Endothelial cell of umbilical vein (primary cell): ENCODE measurements around the gene PARP12. TPM values are rescaled to one million over a fixed set of nuclear protein-coding genes. Genes with fewer than 3 reads are reported as not detected.

Experiments used
- BruUV-seq: library from RNA; stranded (reverse); fragments of 400-500 nt; replicated peaks from 2 replicates; lab custom pipeline; 2021; lab: Mats Ljungman, UMichigan
- CTCF ChIA-PET: fragments of 300-600, 350-600 bp; sonication (Branson Sonifier 250); formaldehyde crosslinking; loops from one replicate; lab custom pipeline; 2021; ENCODE audit warnings: antibody characterized with exemption, inconsistent platforms; lab: Charles Lee
- POLR2A ChIA-PET: fragments of 300-600, 350-600 bp; sonication (Branson Sonifier 250); formaldehyde crosslinking; loops from one replicate; lab custom pipeline; 2021; ENCODE audit warnings: antibody characterized with exemption, inconsistent platforms; lab: Charles Lee
- DNase-seq: peaks from one replicate; pipeline ENCODE4 v3.0.0-alpha.2; 2011; ENCODE audit warnings: low read depth, low spot score
- FAIRE-seq: peaks from 2 replicates; lab custom pipeline; 2011; peaks lifted over from hg19 to GRCh38; lab: Jason Lieb, UNC
- H2AFZ ChIP-seq: 2 replicates; pipeline ENCODE4 v1.6.0; 2012; ENCODE audit warnings: low read depth, low read length, control low read depth, inconsistent platforms
- H3K27ac ChIP-seq: 2 replicates; pipeline ENCODE4 v1.5.1; 2011; ENCODE audit warnings: low read depth, mild to moderate bottlenecking, control low read depth, low read length, moderate library complexity; ENCODE audit not compliant: insufficient read depth
- H3K27me3 ChIP-seq, 2 experiments: 2 replicates each; pipeline versions ENCODE4 v1.6.0 to v1.6.1; 2011; ENCODE audit warnings: low read length in 2 of 2, mixed read lengths in 1 of 2; ENCODE audit not compliant: control insufficient read depth in 2 of 2, insufficient read depth in 2 of 2
- H3K36me3 ChIP-seq, 2 experiments: 2 replicates in 1 of 2; 3 replicates in 1 of 2; pipeline ENCODE4 v1.5.1; 2011; ENCODE audit warnings: low read length in 2 of 2, mild to moderate bottlenecking in 1 of 2, moderate library complexity in 1 of 2; ENCODE audit not compliant: control insufficient read depth in 2 of 2, insufficient read depth in 2 of 2; ENCODE audit errors: extremely low read depth in 1 of 2
- H3K4me1 ChIP-seq: 3 replicates; pipeline ENCODE4 v1.5.1; 2011; ENCODE audit warnings: mild to moderate bottlenecking, low read length; ENCODE audit not compliant: control insufficient read depth, insufficient read depth; ENCODE audit errors: extremely low read depth
- H3K4me2 ChIP-seq: 2 replicates; pipeline ENCODE4 v1.6.1; 2011; ENCODE audit warnings: low read length, control low read depth, mixed read lengths; ENCODE audit not compliant: insufficient read depth
- H3K4me3 ChIP-seq, 3 experiments: fragments of 200-600 bp in 1 of 3; sonication (generic), shearing (Covaris generic) in 1 of 3; replicated peaks in 1 of 3; 2 replicates each; pipeline ENCODE4 v1.5.1; 2011 to 2016; ENCODE audit warnings: control low read depth in 3 of 3, low read length in 3 of 3, mild to moderate bottlenecking in 2 of 3, inconsistent platforms in 1 of 3, low read depth in 1 of 3, moderate library complexity in 1 of 3; ENCODE audit not compliant: insufficient read depth in 1 of 3
- H3K79me2 ChIP-seq: 2 replicates; pipeline ENCODE4 v1.6.0; 2012; ENCODE audit warnings: low read length, inconsistent platforms; ENCODE audit not compliant: control insufficient read depth, insufficient read depth
- H3K9ac ChIP-seq: replicated peaks from 2 replicates; pipeline ENCODE3; 2011; ENCODE audit warnings: low read length, control low read depth; ENCODE audit not compliant: insufficient read depth; ENCODE audit errors: extremely low read depth
- H3K9me1 ChIP-seq: replicated peaks from 3 replicates; pipeline ENCODE4 v1.6.0; 2011; ENCODE audit warnings: mild to moderate bottlenecking, low read length; ENCODE audit not compliant: control insufficient read depth, insufficient read depth; ENCODE audit errors: extremely low read depth
- H3K9me3 ChIP-seq: replicated peaks from 2 replicates; pipeline ENCODE4 v1.5.1; 2012; ENCODE audit warnings: low read length, inconsistent platforms; ENCODE audit not compliant: control insufficient read depth, insufficient read depth
- H4K20me1 ChIP-seq: replicated peaks from 2 replicates; pipeline ENCODE3; 2011; ENCODE audit warnings: mild to moderate bottlenecking, low read length; ENCODE audit not compliant: control insufficient read depth, insufficient read depth; ENCODE audit errors: extremely low read depth
- CTCF ChIP-seq, 2 donors: IDR thresholded peaks; 1 replicate in 1 of 2; 2 replicates in 1 of 2; pipeline ENCODE4 v1.5.1; 2011; ENCODE audit warnings: low read length in 2 of 2, mild to moderate bottlenecking in 2 of 2, moderate library complexity in 2 of 2, control low read depth in 1 of 2, inconsistent platforms in 1 of 2, low read depth in 1 of 2; ENCODE audit not compliant: insufficient read depth in 1 of 2; ENCODE audit errors: extremely low read depth in 1 of 2
- EZH2 ChIP-seq: IDR thresholded peaks from 2 replicates; pipeline ENCODE4 v1.6.1; 2012; ENCODE audit warnings: borderline replicate concordance, low read depth, mild to moderate bottlenecking, moderate library complexity, low read length, inconsistent platforms; ENCODE audit not compliant: severe bottlenecking
- FOS ChIP-seq: IDR thresholded peaks from 2 replicates; pipeline ENCODE4 v1.6.1; 2011; ENCODE audit warnings: mild to moderate bottlenecking, low read length, moderate library complexity, borderline replicate concordance; ENCODE audit not compliant: insufficient read depth
- GATA2 ChIP-seq: IDR thresholded peaks from 2 replicates; pipeline ENCODE4 v1.7.0; 2011; ENCODE audit warnings: low read depth, mild to moderate bottlenecking, moderate library complexity, mixed read lengths, low read length; ENCODE audit not compliant: insufficient read length, insufficient read depth
- JUN ChIP-seq: IDR thresholded peaks from 2 replicates; pipeline ENCODE4 v1.6.1; 2011; ENCODE audit warnings: borderline replicate concordance, low read depth; ENCODE audit not compliant: insufficient read length, insufficient read depth
- MYC ChIP-seq: IDR thresholded peaks from one replicate; pipeline ENCODE4 v1.6.1; 2011; ENCODE audit warnings: mild to moderate bottlenecking, low read depth, low read length
- POLR2A ChIP-seq: IDR thresholded peaks from 2 replicates; pipeline ENCODE4 v1.6.1; 2012; ENCODE audit warnings: low read depth, mild to moderate bottlenecking, control low read depth, low read length
- POLR2AphosphoS5 ChIP-seq: IDR thresholded peaks from 2 replicates; pipeline ENCODE4 v1.6.1; 2012; ENCODE audit warnings: low read depth, mild to moderate bottlenecking, control low read depth, low read length, moderate library complexity; ENCODE audit not compliant: insufficient read depth
- dilution Hi-C: fragments of 300-500 bp; cut with MboI; formaldehyde crosslinking; loops from one replicate; pipeline ENCODE4 v1.15.0; 2019; ENCODE audit warnings: low sequenced_read_pairs; ENCODE audit not compliant: extremely low pct_ligation_motif_present
- intact Hi-C: fragments of 100-400 bp; cut with micrococcal nuclease; formaldehyde crosslinking; loops from one replicate; pipeline ENCODE4 v1.10.0; 2022
- polyA plus RNA-seq, 4 experiments: library from polyadenylated mRNA; depleted of rRNA in 3 of 4; stranded (reverse) in 3 of 4; unstranded in 1 of 4; fragments of >200 nt; gene quantifications; 2 replicates each; pipeline versions ENCODE4 v1.2.1 to v1.2.3, GENCODE V29; 2011 to 2012; ENCODE audit warnings: missing spikeins in 1 of 4
- total RNA-seq: library from RNA; stranded (reverse); gene quantifications from 2 replicates; pipeline ENCODE4 v1.2.3, GENCODE V29; 2021
- TF ChIP-seq, protein P1 (sequence below): IDR thresholded peaks from 2 replicates; pipeline ENCODE4 v1.6.1; 2011; ENCODE audit not compliant: insufficient read depth, insufficient read length

Gene PARP12
- total and polyA plus RNA-seq, 2 donors (not counting 3 experiments of a cell fraction or from before 2014, with no cell fraction given): 65.4 to 83.2 TPM

- CTCF ChIA-PET: interaction anchor here (0.7 to 3.1 kb wide), 8 partner anchors 12 to 416 kb away, joined by 3 to 14 read pairs (median 4); no protein-coding TSS in a partner anchor
- no peaks in the 10 kb centered on the region for H3K79me2 ChIP-seq
- H3K36me3 ChIP-seq: no peaks in the 10 kb centered on the region
- no peaks in the 10 kb centered on the region for H3K9me3 ChIP-seq
- no TSS peak for BruUV-seq
- POLR2A ChIA-PET: no interaction called here
- H4K20me1 ChIP-seq: no peaks in the 10 kb centered on the region
- FAIRE-seq (no peak), DNase-seq (no peak)
- intact Hi-C loops: no loop called here
- TF ChIP-seq EZH2 (no peak), GATA2 (no peak), POLR2AphosphoS5 (no peak), MYC (no peak), POLR2A (no peak), CTCF (IDR thresholded peaks at IDR 0.05; ENCODE audit: extremely low read depth in 1 of 2, insufficient read depth in 1 of 2, low read depth in 1 of 2, low read length in 2 of 2) (no peak), FOS (no peak), JUN (no peak)
- TF ChIP-seq, protein P1, sequence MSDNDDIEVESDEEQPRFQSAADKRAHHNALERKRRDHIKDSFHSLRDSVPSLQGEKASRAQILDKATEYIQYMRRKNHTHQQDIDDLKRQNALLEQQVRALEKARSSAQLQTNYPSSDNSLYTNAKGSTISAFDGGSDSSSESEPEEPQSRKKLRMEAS: no peak
- H3K27ac ChIP-seq: no peak overlapping the region
- peaks cover 0 to 3% of the 10 kb centered on the region in 2 experiments for H3K27me3 ChIP-seq
- H3K9ac ChIP-seq: no peak overlapping the region
- dilution Hi-C loops: loop anchor here (25.0 kb wide), 1 partner anchor 406 kb away; no protein-coding TSS in a partner anchor
- H3K9me1 ChIP-seq: no peaks in the 10 kb centered on the region
- H2AFZ ChIP-seq: no peak overlapping the region
- H3K4me2 ChIP-seq: no peak overlapping the region
- no peak overlapping the region for H3K4me3 ChIP-seq
- peaks cover 8% of the 10 kb centered on the region for H3K4me1 ChIP-seq
These were observed 44.4 kb downstream of the PARP12 start for GRCh38 chr7:140018125-140019043.
